NCI-H2196 (cell line): ENCODE data around the gene RIPK3.
"Not testable (repeated sequence)": the region's sequence is repeated elsewhere in the genome, so short reads cannot be mapped to it uniquely, and the experiment has no call there.

Experiments used
- DNase-seq: peaks from one replicate; lab custom pipeline; 2025; ENCODE audit not compliant: unreplicated experiment; lab: John Stamatoyannopoulos, UW

Gene RIPK3

DNA sequence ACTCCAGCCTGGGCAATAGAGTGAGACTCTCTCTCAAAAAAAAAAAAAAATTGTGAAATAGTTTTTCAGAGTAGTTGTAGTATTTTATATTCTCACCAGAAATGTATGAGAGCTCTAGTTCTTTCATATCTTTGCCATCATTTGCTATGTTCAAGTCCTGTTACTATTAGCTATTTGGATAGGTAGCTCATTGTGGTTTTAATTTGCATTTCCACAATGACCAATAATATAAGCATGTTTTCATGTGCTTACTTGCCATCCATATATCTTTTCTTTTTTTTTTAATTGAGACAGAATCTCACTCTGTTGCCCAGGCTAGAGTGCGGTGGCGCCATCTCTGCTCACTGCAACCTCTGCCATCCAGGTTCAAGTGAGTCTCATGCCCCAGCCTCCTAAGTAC, 8.4 kb upstream of the RIPK3 start:
- DNase-seq: no peak

DNA sequence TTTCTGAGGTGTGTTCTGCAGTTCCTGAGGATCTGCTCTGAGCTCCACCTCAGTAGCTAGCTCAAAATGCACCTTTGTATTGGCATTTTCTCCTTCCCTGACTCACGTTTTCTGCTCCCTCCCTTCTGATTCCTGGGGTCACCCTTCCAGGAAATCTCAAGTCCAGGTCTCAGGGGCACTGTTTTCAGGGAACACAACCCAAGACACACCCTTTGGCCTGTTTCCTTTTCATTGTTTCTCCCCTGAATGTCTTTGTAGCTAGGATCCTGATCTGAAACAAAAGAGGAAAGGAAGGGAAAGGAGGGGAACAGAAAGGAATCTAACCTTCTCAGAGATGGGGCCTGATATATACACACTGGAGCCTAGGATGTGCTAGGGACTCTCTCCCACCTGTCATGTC, 7.3 kb upstream of the RIPK3 start:
- no peak for DNase-seq

- no peak for DNase-seq
These were observed 4.2 kb upstream of the RIPK3 start for GRCh38 chr14:24343795-24344660.

- DNase-seq: no peak
These were observed 3.1 kb upstream of the RIPK3 start for GRCh38 chr14:24342889-24343288.

DNA sequence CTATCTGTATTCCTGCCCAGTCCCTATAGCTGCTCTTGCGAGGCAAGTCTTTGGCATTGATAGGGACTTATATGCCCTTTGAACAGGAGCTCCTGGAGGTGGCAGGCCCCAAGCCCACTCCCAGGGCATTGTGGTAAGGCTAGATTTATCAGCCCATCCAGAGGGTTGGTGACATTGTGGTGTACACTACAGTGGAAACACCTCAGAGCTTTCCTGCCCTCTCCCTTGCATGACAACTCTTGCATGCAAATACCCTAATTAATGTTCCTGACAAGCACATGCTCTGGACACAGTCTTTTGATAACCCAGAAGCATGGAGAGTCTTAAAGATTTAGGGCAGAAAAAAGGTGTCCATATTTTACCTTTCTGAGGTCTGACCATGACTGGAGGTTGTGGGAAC, 815 bp upstream of the RIPK3 start:
- no peak for DNase-seq

GRCh38 chr14:24338843-24339242, 948 bp downstream of the RIPK3 start:
- no peak for DNase-seq

DNA sequence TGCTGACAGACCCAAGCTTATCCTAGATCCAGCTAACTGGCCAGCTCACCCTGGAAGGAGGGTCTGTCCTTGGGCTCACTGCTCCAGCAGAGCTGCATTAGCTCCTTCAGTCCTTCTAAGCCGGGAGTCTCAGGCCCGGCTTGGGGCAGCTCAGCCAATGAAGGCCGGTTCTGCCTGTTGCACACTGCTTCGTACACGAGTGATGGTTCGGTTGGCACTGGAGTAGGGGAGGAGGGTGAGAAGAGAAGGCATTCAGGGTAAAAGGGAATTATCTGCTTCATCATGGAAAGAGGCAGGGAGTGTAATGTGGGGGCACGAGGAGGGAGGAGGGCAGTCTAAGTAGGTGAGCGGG, 2.0 kb downstream of the RIPK3 start:
- no peak for DNase-seq

DNA sequence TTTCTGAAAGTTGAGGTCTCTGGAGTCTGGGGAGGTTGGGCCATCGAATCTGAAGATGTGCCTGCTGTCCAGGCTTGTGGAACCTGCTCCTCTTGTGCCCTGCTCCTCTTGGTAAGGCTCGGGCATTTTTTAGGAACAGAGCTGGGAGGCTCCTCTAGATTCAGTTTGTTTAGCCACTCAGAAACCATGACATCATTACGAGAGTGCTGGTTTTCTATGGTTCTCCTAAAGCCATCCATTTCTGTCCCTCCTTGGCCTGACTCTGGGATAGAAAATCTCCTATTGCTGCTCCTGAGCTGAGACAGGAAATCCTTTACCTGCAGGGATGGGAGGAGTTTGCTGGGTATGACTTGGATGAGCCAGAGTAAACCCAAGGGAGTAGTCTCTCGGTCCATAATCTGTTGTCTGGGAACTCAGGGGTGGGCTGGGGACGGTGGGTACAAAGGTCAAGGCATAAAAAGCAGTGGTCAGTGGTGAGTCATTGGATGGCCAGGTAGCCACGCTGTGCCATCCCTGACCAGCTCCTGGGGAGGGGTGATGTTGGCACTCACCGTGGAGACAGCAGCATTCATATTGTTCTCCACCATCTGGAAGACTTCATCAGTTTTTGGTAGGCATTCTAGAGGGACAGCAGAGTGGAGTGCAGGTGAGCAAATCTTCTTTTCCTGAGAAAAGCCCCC, 2.5 kb downstream of the RIPK3 start:
- no peak for DNase-seq

DNA sequence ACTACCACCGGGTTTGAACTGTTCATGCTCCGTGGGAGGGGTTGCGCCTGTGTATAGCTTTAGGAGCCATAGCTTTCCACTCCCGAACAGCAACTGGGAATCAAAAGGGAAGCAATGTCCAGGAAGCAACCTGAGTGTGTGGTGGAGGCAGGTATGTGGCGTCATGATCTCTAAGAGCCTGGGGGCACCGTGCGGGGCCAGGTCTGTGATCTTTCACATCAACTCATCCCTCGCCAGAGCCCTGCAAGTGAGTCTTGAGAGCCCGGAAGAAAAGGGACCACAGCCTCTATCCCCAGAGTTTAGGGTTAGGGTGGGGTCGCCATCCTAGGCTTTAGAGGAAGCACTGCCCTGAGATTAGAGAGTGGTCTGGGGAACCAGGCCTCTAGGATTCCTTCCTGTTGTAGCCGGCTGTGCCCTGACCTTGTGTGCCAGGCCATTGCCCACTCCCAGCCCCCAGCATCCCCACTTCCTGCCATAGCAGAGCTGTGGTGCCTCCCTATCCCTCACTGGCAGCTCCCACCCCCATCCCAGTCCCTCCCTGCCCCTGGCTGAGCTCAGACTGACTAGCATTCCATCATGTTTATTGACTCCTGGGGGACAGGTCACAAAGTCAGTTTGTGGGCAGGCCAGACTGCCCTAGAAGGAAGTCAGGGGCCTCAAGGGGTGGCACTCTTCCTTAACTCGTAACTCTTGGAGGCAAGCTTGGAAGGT, 4.2 kb downstream of the RIPK3 start:
- no peak for DNase-seq

DNA sequence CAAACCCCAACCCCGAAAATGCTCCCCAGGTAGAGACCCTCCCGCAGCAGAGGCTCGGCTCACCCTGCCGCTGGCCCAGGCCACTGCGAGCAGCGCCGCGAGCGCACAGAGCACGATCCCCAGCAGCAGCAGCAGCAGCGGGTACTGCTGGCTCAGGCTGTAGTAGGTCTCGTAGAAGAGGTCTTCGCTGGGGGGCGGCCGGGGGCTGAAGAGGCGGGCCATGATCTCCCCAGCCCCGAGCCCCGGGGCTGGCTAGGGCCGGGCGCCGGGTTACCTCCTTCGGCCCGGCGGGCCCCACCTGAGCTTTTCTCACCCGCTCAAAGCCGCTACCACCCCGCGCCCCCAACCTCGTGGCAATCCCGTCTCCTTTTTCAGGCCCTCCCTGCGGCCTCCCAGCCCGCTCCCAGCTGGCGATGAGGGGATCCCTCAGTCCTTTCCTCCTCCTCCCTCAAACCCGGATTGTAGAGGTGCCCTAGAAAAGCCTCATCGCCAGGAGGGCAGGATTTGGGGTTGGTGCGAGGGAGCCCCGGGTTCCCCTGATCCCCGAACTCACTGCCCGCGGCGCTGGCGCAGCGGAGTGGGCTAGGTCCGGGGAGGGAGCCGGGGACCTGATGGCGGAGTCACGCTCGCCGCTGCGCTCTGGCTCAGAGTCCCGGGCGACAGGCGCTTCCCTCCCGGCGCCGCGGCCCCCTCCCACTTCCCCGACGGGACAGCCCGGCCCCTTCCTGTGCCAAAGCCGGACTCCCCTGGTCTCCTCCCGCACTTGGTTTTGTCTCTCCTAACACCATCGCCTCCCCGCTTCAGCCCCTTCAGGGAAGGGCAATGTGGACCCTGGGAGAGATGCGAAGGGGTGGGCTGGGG, 5.1 kb downstream of the RIPK3 start, which contains the start of gene ADCY4:
ADCY4 (minus strand) TSS at position 641 of the 861 bp plus-strand sequence; CDS start at position 222, 419 bp downstream.
- DNase-seq: no peak

DNA sequence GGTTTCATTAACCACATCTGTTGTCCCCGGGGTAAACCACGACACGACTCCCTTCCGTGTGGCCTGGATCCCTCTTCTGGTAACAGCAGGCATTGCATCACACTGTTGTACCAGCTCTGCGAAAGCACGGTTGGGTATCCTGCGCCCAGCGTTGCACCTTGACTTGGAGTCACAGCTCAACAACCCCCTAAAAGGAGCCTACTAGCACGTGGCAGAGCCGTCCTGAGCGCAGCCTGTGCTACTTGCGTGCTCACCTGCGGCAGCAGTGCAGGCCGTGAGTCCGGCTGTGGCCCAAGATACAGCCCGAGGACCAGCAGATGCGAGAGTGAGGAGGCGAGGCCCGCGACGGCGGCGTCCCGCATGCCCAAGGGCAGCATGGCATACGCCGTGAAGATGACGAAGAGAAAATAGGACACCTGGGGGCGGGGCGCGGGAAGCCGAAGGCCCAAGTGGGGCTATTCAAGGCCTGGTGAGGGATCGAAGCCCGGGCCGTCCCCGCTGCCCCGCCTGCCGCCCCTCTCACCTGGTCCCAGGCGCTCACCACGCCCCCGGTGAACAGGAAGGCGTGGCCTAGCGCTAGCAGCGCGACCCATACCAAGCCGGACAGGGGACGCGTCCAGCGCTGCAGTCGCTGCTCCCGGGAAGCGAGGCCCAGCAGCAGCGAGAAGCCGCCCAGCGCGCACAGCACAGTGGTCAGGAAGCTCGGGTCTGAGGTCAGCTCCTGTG, 7.4 kb downstream of the RIPK3 start:
- peak; percentile 35 for DNase-seq

DNA sequence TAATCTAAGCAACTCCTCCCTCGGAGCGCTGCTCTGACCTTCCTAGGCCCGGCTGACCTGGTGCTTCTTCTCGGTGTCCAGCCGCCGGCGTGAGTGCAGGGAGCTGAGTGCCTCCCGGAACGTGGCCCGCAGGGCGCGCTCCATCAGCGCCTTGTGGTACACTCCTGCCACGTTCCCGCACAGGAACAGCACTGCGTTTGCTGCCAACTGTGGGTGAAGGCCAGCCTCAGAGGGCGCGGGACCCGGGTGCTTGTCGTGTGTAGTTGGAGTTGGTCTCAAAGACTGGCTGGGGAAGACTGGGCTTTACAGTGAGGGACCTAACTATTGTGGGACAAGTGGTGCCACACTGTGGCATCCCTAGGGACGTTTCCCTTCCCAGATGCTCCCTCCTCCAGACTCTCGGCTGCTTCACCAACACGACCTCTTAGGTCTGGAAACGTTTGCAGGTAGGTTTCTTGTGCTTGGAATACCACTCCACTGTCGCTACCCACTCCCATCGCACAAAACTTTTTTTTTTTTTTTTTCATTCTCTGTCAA, 8.0 kb downstream of the RIPK3 start:
- DNase-seq: no peak

DNA sequence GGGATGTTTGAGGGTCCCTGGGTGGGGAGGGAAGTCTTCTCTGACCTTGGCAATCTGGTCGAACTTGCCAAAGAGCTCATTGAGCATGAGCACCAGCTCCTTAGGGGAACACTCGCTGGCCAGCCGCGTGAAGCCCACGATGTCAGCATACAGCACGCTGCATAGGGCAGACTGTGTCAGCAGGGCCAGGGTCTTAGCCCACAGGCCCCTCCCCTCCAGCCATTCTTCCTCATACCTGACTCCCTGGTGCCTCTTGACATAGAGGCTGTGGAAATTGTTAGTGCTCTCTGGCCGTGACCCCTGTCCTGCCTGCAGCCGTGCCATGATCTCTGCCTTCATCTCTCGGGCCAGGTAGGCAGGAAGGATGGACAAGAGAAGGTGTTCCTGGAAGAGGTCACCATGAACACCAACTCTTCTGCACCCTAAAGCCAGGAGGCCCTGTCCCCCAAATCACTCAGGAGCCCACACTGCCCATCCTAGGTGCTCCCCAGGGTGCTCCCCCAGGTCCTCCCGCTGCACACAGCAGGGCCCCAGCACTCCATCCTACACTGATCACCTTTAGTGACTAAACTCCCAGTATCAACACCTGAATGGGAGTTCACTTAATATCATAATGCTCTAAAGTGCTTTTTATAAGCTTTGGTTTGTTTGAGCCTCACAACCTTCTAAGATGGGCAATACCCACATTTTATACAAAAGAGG, 8.7 kb downstream of the RIPK3 start:
- no peak for DNase-seq

DNA sequence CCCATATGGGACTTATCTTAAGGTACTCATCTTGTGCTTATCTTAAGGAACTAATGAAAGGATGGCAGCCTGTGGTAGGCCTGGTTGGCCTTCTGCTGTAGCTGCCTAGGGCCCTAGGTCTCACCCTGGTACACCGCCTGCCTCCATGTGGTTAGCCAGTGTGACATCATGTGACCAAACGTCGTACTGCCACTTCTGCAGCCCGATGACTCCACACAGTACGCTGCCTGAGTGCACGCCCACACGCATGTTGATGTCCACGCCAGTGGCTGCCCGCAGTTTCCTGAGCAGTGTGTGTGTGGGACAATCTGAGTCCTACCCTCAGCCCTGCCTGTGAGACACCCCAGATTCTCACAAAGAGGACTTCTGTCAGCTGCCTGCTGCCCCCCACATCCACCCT, 10.1 kb downstream of the RIPK3 start:
- no peak for DNase-seq

GRCh38 chr14:24329073-24329663, 10.6 kb downstream of the RIPK3 start:
- no peak for DNase-seq

DNA sequence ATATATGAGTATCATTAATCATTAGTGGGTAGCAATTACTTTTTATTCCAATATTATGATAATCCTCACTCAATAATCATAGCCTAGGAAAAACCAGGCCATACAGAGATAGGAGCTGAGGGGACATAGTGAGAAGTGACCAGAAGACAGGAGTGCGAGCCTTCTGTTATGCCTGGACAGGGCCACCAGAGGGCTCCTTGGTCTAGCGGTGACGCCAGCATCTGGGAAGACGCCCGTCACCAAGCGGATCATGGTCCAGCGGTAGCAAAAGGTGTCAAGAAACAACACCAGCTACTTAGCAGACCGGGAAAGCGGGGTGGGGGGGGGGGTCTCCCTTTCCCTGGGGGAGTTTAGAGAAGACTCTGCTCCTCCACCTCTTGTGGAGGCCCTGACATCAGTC, 11.9 kb downstream of the RIPK3 start:
- not testable (repeated sequence) for DNase-seq

DNA sequence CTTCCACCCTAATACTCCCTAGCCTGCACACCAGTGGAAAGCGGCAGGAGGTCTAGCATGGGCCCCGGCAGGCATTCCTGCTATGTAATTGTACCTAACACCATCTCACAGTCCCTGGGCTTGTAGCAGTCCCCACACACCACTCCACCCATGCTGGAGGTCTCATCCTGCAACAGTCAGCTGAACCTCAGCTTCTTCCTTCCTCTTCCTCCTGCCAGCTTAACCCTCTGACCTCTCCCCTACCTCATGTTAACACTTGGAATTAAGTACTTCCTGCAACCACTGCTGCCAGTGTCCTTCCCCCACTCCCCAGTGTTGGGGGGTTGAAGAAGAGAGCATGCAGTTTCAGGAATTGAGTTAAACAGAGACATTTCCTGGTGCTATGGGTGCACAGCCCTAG, 12.5 kb downstream of the RIPK3 start:
- no peak for DNase-seq

DNA sequence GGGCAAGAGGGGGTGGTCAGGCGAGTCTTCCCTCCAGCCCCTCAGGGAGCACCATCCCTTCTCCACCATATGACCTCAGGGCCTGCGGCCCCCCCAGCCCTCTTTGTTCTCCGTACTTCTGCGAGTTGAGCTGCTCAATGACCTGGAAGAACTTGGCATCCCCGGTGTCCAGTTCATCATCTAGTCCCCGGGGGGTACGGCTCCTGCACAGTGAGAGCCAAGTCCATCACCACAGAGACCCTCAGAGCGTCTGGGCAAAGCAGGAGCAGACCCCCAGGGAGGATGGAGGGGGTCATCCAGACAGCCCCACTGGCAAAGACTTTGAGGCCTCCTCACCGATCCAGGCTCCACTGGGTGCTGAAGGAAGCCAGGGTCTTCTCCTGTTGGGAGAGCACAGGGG, 13.8 kb downstream of the RIPK3 start:
- no peak for DNase-seq

- no peak for DNase-seq
These were observed 14.7 kb downstream of the RIPK3 start for GRCh38 chr14:24325041-24325530.
